SJSA1 (cell line): Measurements from ENCODE around the gene LPIN2. TPM values are rescaled to one million over a fixed set of nuclear protein-coding genes. Genes with fewer than 3 reads are reported as not detected.
A peak's percentile ranks its signal among the peaks of the same experiment; 100 is the strongest.
"Not testable (repeated sequence)": the region's sequence is repeated elsewhere in the genome, so short reads cannot be mapped to it uniquely, and the experiment has no call there.

Experiments
- DNase-seq, 2 experiments: peaks; one replicate each; pipeline ENCODE4 v3.0.0-alpha.2; 2015 to 2020; ENCODE audit warnings: low spot score in 2 of 2, low read depth in 1 of 2
- H3K27ac ChIP-seq: fragments of 250-450 bp; sonication (Bioruptor Pico); 2 replicates; pipeline ENCODE4 v1.5.1; 2020; ENCODE audit warnings: mild to moderate bottlenecking, moderate library complexity
- H3K27me3 ChIP-seq: fragments of 250-450 bp; sonication (Bioruptor Pico); replicated peaks from 2 replicates; pipeline ENCODE4 v1.5.1; 2020; ENCODE audit warnings: mild to moderate bottlenecking, moderate library complexity
- H3K36me3 ChIP-seq: fragments of 250-450 bp; sonication (Bioruptor Pico); 2 replicates; pipeline ENCODE4 v1.5.1; 2020; ENCODE audit warnings: mild to moderate bottlenecking
- H3K4me1 ChIP-seq: fragments of 250-450 bp; sonication (Bioruptor Pico); replicated peaks from 2 replicates; pipeline ENCODE4 v1.6.1; 2021; ENCODE audit warnings: mild to moderate bottlenecking
- H3K4me3 ChIP-seq: fragments of 250-450 bp; sonication (Bioruptor Pico); 2 replicates; pipeline ENCODE4 v1.5.1; 2020; ENCODE audit warnings: mild to moderate bottlenecking
- H3K9me3 ChIP-seq: fragments of 250-450 bp; sonication (Bioruptor Pico); replicated peaks from 2 replicates; pipeline ENCODE4 v1.5.1; 2020; ENCODE audit warnings: mild to moderate bottlenecking
- total RNA-seq: library from RNA; depleted of rRNA; stranded (reverse); fragments of >200 nt; shearing (Covaris generic); gene quantifications from 2 replicates; pipeline ENCODE4 v1.2.3, GENCODE V29; 2014

LPIN2 gene
- total RNA-seq, 1 experiment from 2014 or later = 21.0 TPM

DNA sequence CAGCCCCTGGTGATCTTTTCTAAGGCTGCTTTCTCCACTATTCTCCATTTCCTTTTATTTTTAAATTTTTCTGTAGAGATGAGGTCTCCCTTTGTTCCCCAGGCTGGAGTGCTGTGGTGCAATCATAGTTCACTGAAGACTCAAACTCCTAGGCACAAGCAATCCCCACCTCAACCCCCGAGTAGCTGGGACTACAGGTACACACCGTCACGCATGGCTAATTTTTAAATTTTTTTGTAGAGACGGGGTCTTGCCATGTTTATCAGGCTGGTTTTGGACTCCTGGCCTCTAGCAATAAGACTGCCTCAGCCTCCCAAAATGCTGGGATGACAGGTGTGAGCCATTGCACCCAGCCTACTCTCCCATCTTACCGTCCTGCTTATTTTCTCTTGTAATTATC lies 22.7 kb upstream of the LPIN2 start:
- Histone ChIP-seq H3K27ac (no peak overlapping the region), H3K36me3 (no peaks in the 10 kb centered on the region), H3K4me1 (peaks cover 6% of the 10 kb centered on the region), H3K27me3 (no peaks in the 10 kb centered on the region), H3K9me3 (no peaks in the 10 kb centered on the region), H3K4me3 (no peak overlapping the region)
- DNase-seq = no peak

DNA sequence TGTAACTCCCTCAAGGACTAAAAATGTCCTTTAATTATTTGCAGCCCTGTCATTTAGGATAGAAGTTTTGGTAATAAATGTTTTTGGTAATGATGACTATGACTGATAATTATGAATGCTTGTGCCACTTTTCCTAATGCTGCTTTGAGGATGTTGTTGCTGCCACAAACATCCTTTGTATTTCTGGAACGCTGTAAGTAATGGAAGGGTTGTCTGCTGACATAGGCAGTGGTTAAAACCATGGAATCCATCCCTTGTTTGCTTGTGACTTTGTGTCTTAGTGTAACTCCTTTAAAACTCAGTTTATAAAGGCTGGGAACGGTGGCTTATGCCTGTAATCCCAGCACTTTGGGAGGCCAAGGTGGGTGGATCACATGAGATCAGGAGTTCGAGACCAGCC lies 19.8 kb upstream of the LPIN2 start:
- Histone ChIP-seq H3K27ac (no peak overlapping the region), H3K9me3 (no peaks in the 10 kb centered on the region), H3K27me3 (no peaks in the 10 kb centered on the region), H3K4me3 (no peak overlapping the region), H3K4me1 (peaks cover 28% of the 10 kb centered on the region), H3K36me3 (no peaks in the 10 kb centered on the region)
- DNase-seq = no peak

- Histone ChIP-seq H3K27ac (peak overlapping the region; percentile 63), H3K36me3 (no peaks in the 10 kb centered on the region), H3K9me3 (no peaks in the 10 kb centered on the region), H3K4me3 (no peak overlapping the region), H3K4me1 (peaks cover 49% of the 10 kb centered on the region), H3K27me3 (no peaks in the 10 kb centered on the region)
- peak in 1 of 2 experiments; percentile 60 for DNase-seq
Observed at GRCh38 chr18:3029215-3029952, 16.4 kb upstream of the LPIN2 start.

- H3K27me3 ChIP-seq, H3K4me3 ChIP-seq, DNase-seq, H3K9me3 ChIP-seq, H3K36me3 ChIP-seq: not testable (repeated sequence)
- H3K4me1 ChIP-seq = peaks cover 49% of the 10 kb centered on the region
- H3K27ac ChIP-seq = peak overlapping the region; percentile 87
Observed at GRCh38 chr18:3028115-3028514, 15.2 kb upstream of the LPIN2 start.

DNA sequence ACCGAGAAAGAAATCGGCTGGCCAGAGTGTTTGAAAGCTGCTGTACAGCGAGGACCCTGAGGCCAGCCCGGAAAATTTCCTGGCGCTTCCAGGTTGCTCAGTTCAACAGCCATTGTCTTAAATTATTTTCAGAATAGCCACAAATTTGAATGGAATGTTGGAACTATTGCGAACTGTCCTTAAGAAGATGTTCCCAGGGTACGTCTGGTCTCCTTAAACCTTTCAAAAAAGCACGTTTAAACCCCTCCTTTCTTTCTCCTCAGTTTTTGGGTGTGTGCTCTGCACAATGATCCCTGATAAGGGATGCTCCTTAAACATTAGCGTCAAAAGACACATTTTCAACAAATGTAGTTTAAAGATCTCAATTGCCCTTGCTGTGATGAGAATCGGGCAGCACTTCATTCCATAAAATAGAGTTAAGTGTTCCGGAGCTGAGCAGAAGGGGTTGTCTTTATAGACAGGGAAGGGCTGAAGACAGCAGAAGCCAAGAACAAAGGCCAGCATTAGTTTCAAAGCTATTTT lies 14.5 kb upstream of the LPIN2 start:
- no peaks in the 10 kb centered on the region for H3K27me3 ChIP-seq
- no peaks in the 10 kb centered on the region for H3K36me3 ChIP-seq
- no peaks in the 10 kb centered on the region for H3K9me3 ChIP-seq
- H3K4me3 ChIP-seq = no peak overlapping the region
- peaks cover 49% of the 10 kb centered on the region for H3K4me1 ChIP-seq
- DNase-seq = peak in 1 of 2 experiments; percentile 72
- H3K27ac ChIP-seq = peak overlapping the region; percentile 87

DNA sequence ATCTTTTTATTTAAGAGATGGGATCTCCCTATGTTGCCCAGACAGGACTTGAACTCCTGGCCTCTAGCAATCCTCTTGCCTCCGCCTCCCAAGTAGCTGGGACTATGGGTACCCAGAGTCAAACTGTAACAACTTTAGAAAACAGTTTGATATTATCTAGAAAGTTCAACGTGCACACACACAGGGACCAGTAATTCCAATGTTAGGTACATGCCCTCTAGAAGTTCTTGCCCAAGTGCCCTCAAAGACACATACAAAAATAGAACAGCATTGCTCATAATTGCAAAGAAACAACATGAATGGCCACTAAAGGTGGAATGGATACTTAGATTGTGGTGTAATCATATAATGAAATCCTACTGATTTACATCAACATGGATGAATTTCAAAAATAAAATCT lies 12.6 kb upstream of the LPIN2 start:
- Histone ChIP-seq H3K4me3 (no peak overlapping the region), H3K9me3 (no peaks in the 10 kb centered on the region), H3K27me3 (no peaks in the 10 kb centered on the region), H3K36me3 (no peaks in the 10 kb centered on the region), H3K4me1 (peaks cover 49% of the 10 kb centered on the region), H3K27ac (no peak overlapping the region)
- DNase-seq = no peak

DNA sequence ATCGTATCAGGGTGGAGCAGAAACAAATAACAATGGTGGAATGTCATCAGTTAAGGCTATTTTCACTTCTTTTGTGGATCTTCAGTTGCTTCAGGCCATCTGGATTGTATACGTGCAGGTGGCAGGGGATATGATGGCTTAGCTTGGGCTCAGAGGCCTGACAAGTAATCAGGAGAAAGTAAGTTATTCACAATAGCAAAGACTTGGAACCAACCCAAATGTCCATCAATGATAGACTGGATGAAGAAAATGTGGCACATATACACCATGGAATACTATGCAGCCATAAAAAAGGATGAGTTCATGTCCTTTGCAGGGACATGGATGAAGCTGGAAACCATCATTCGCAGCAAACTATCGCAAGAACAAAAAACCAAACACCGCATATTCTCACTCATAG lies 10.7 kb upstream of the LPIN2 start:
- H3K27me3 ChIP-seq, H3K27ac ChIP-seq, H3K9me3 ChIP-seq, H3K4me3 ChIP-seq, H3K36me3 ChIP-seq, DNase-seq: not testable (repeated sequence)
- peaks cover 34% of the 10 kb centered on the region for H3K4me1 ChIP-seq

DNA sequence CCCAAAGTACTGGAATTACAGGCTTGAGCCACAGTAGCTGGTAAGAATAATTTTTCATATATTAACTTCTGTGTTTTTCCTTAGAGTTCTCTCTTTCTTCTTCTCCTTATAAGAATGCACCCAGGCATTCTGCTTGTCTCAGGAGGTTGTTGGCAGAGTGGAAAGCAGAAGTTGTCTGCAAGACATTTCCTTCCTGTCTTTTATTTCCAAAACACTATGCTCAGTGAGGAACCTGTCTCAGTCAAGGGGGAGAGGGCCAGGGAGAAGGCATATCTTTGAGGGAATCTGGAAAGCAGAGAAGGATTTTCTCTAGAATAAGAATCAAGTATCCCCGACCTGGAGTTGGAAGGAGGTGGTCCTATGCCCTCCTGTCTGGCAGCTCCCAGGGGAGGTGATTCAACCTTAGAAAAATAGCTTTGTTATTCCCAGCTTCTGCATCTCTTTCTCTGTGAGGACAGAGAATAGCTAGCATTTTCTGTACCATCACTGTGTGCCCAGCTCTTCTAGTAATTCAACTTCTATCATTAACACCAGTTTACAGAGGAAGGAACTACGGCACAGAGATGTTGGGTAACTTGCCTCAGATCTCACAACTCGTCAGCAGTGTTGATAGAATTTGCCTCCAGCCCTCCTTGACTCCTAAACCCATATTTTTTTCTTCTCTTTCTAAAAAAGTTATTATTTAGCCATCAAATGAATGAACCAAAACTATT lies 3.8 kb upstream of the LPIN2 start:
- H3K27ac ChIP-seq = no peak overlapping the region
- no peaks in the 10 kb centered on the region for H3K27me3 ChIP-seq
- no peak overlapping the region for H3K4me3 ChIP-seq
- peaks cover 6% of the 10 kb centered on the region for H3K36me3 ChIP-seq
- no peak for DNase-seq
- H3K9me3 ChIP-seq = peaks cover 4% of the 10 kb centered on the region
- peaks cover 29% of the 10 kb centered on the region for H3K4me1 ChIP-seq

GRCh38 chr18:3015851-3016250 lies 2.9 kb upstream of the LPIN2 start:
- Histone ChIP-seq H3K27ac (no peak overlapping the region), H3K4me1 (peaks cover 32% of the 10 kb centered on the region)

DNA sequence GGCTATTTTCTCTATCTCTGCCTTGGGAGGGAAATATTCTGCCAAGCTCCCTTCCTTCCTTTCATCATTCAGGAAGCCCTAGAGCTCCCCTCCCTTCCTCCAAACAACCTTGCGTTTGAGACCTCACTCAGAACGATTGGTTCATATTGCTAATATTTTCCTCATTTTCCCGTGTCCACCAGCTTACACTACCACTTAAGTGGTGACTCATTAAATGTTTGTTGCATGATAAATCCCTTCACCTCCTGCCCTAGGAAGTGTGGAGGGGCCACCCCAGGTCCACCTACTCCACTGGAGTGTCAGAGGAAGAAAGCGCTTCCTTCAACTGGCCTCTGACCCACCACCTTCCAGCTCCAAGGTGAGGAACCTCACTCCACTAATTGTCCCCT lies 2.3 kb upstream of the LPIN2 start:
- H3K27ac ChIP-seq = peak overlapping the region; percentile 35
- H3K9me3 ChIP-seq = peaks cover 4% of the 10 kb centered on the region
- DNase-seq = peak; percentile 59 to 69
- H3K36me3 ChIP-seq = peaks cover 21% of the 10 kb centered on the region
- H3K27me3 ChIP-seq = no peaks in the 10 kb centered on the region
- no peak overlapping the region for H3K4me3 ChIP-seq
- peaks cover 32% of the 10 kb centered on the region for H3K4me1 ChIP-seq

More at GRCh38 chr18:3015851-3016250, 2.9 kb upstream of the LPIN2 start:
- Histone ChIP-seq H3K27me3 (no peaks in the 10 kb centered on the region), H3K9me3 (peaks cover 4% of the 10 kb centered on the region), H3K4me3 (no peak overlapping the region), H3K36me3 (peaks cover 14% of the 10 kb centered on the region)
- no peak for DNase-seq

- DNase-seq = no peak
- peaks cover 4% of the 10 kb centered on the region for H3K9me3 ChIP-seq
- H3K4me3 ChIP-seq = no peak overlapping the region
- no peaks in the 10 kb centered on the region for H3K27me3 ChIP-seq
- peaks cover 23% of the 10 kb centered on the region for H3K36me3 ChIP-seq
- H3K27ac ChIP-seq = peak overlapping the region; percentile 35
- peaks cover 32% of the 10 kb centered on the region for H3K4me1 ChIP-seq
Observed at GRCh38 chr18:3014503-3015203, 1.7 kb upstream of the LPIN2 start.

GRCh38 chr18:3012136-3013023 lies 564 bp downstream of the LPIN2 start:
- Histone ChIP-seq H3K4me3 (peak overlapping the region; percentile 99), H3K27me3 (no peaks in the 10 kb centered on the region), H3K36me3 (peaks cover 29% of the 10 kb centered on the region), H3K4me1 (peaks cover 50% of the 10 kb centered on the region), H3K9me3 (peaks cover 4% of the 10 kb centered on the region), H3K27ac (peak overlapping the region; percentile 88)
- DNase-seq = peak in 1 of 2 experiments; percentile 57

- Histone ChIP-seq H3K36me3 (peaks cover 37% of the 10 kb centered on the region), H3K27ac (no peak overlapping the region), H3K9me3 (peaks cover 4% of the 10 kb centered on the region), H3K4me1 (peaks cover 45% of the 10 kb centered on the region), H3K27me3 (no peaks in the 10 kb centered on the region), H3K4me3 (no peak overlapping the region)
- no peak for DNase-seq
Observed at GRCh38 chr18:3010086-3010485, 2.9 kb downstream of the LPIN2 start.
